IMR-90 (cell line): Measurements from ENCODE around the gene PSMD14. TPM values are rescaled to one million over a fixed set of nuclear protein-coding genes. Genes with fewer than 3 reads are reported as not detected.

Experiments
- ATAC-seq: fragments of 200-7000 bp; cut with Tn5 transposase; 2 replicates; pipeline ENCODE4 v1.9.1; 2020; ENCODE audit warnings: low read depth, mild to moderate bottlenecking, moderate library complexity
- BruUV-seq: library from RNA; stranded (reverse); fragments of 400-500 nt; replicated peaks from 2 replicates; lab custom pipeline; 2021; lab: Mats Ljungman, UMichigan
- CTCF ChIA-PET: fragments of 300-600 bp; formaldehyde crosslinking; extraction: SDS; loops from one replicate; lab custom pipeline; 2021; ENCODE audit warnings: antibody characterized with exemption; lab: Yijun Ruan, JAX
- POLR2A ChIA-PET: fragments of 300-600 bp; sonication (Branson Sonifier 250); formaldehyde crosslinking; loops from one replicate; lab custom pipeline; 2022; ENCODE audit warnings: antibody characterized with exemption; ENCODE audit not compliant: unreplicated experiment; lab: Charles Lee
- DNase-seq: peaks from one replicate; pipeline ENCODE4 v3.0.0; 2013
- H2AFZ ChIP-seq: replicated peaks from 2 replicates; pipeline ENCODE3; 2013; ENCODE audit warnings: low read length, mild to moderate bottlenecking; ENCODE audit not compliant: poor library complexity
- H2AK5ac ChIP-seq: 2 replicates; pipeline ENCODE4 v1.6.1; 2013; ENCODE audit warnings: low read depth, low read length, inconsistent platforms
- H2AK9ac ChIP-seq: replicated peaks from 2 replicates; pipeline ENCODE3; 2013; ENCODE audit warnings: mild to moderate bottlenecking, low read depth, low read length, moderate library complexity; ENCODE audit not compliant: poor library complexity
- H2BK120ac ChIP-seq: 2 replicates; pipeline ENCODE4 v1.6.1; 2013; ENCODE audit warnings: low read depth, low read length, inconsistent platforms
- H2BK15ac ChIP-seq: 3 replicates; pipeline ENCODE4 v1.6.1; 2013; ENCODE audit warnings: low read depth, low read length, inconsistent platforms
- H2BK20ac ChIP-seq: 2 replicates; pipeline ENCODE4 v1.6.1; 2013; ENCODE audit warnings: low read depth, mild to moderate bottlenecking, inconsistent platforms, low read length, moderate library complexity
- H2BK5ac ChIP-seq: 2 replicates; pipeline ENCODE4 v1.6.1; 2013; ENCODE audit warnings: mild to moderate bottlenecking, low read depth, low read length, inconsistent platforms; ENCODE audit not compliant: poor library complexity, severe bottlenecking
- H3K14ac ChIP-seq: replicated peaks from 2 replicates; pipeline ENCODE4 v1.6.1; 2013; ENCODE audit warnings: low read depth, low read length, inconsistent platforms
- H3K18ac ChIP-seq: 2 replicates; pipeline ENCODE4 v1.6.1; 2013; ENCODE audit warnings: low read depth, low read length, control low read depth
- H3K23ac ChIP-seq: 2 replicates; pipeline ENCODE4 v1.6.1; 2013; ENCODE audit warnings: low read depth, low read length, inconsistent platforms
- H3K27ac ChIP-seq: 2 replicates; pipeline ENCODE4 v1.5.1; 2013; ENCODE audit warnings: mild to moderate bottlenecking, control low read depth, low read length; ENCODE audit not compliant: insufficient read depth
- H3K27me3 ChIP-seq: 2 replicates; pipeline ENCODE4 v1.6.1; 2013; ENCODE audit warnings: low read length; ENCODE audit not compliant: control insufficient read depth, insufficient read depth
- H3K36me3 ChIP-seq: 2 replicates; pipeline ENCODE4 v1.6.1; 2013; ENCODE audit warnings: low read length, mixed read lengths; ENCODE audit not compliant: control insufficient read depth, insufficient read depth
- H3K4ac ChIP-seq: 2 replicates; pipeline ENCODE4 v1.6.1; 2013; ENCODE audit warnings: low read depth, low read length, inconsistent platforms
- H3K4me1 ChIP-seq: 2 replicates; pipeline ENCODE4 v1.6.1; 2013; ENCODE audit warnings: low read length, mixed read lengths; ENCODE audit not compliant: control insufficient read depth, insufficient read depth
- H3K4me2 ChIP-seq: 2 replicates; pipeline ENCODE4 v1.6.1; 2013; ENCODE audit warnings: low read depth, mild to moderate bottlenecking, control low read depth, low read length, moderate library complexity
- H3K4me3 ChIP-seq: 2 replicates; pipeline ENCODE4 v1.5.1; 2013; ENCODE audit warnings: low read depth, mild to moderate bottlenecking, control low read depth, low read length, moderate library complexity; ENCODE audit not compliant: insufficient read depth
- H3K56ac ChIP-seq: 2 replicates; pipeline ENCODE4 v1.6.1; 2013; ENCODE audit warnings: low read length, inconsistent platforms; ENCODE audit not compliant: insufficient read depth; ENCODE audit errors: extremely low read depth
- H3K79me1 ChIP-seq, 2 experiments: 2 replicates each; pipeline ENCODE4 v1.6.1; 2013; ENCODE audit warnings: low read length in 2 of 2, inconsistent platforms in 1 of 2, low read depth in 1 of 2
- H3K9ac ChIP-seq: 2 replicates; pipeline ENCODE4 v1.6.1; 2013; ENCODE audit warnings: low read depth, low read length, control low read depth
- H3K9me1 ChIP-seq: 2 replicates; pipeline ENCODE4 v1.6.1; 2013; ENCODE audit warnings: low read length, inconsistent platforms; ENCODE audit not compliant: insufficient read depth
- H3K9me3 ChIP-seq: 2 replicates; pipeline ENCODE4 v1.6.1; 2013; ENCODE audit warnings: low read length; ENCODE audit not compliant: control insufficient read depth, insufficient read depth
- H4K20me1 ChIP-seq: 2 replicates; pipeline ENCODE4 v1.6.1; 2013; ENCODE audit warnings: low read length, inconsistent platforms; ENCODE audit not compliant: insufficient read depth
- H4K5ac ChIP-seq: 2 replicates; pipeline ENCODE4 v1.6.1; 2013; ENCODE audit warnings: mild to moderate bottlenecking, low read depth, low read length, control low read depth
- H4K8ac ChIP-seq, 2 experiments: 2 replicates each; pipeline ENCODE4 v1.6.1; 2013; ENCODE audit warnings: low read depth in 2 of 2, low read length in 2 of 2, control low read depth in 1 of 2, inconsistent platforms in 1 of 2
- H4K91ac ChIP-seq: 2 replicates; pipeline ENCODE4 v1.6.1; 2013; ENCODE audit warnings: low read depth, low read length, inconsistent platforms; ENCODE audit not compliant: insufficient read depth
- BHLHE40 ChIP-seq: fragments of 150-350 bp; IDR thresholded peaks from 2 replicates; pipeline ENCODE4 v1.6.1; 2016; ENCODE audit warnings: mild to moderate bottlenecking, low read depth, low read length
- CEBPB ChIP-seq: IDR thresholded peaks from 2 replicates; pipeline ENCODE4 v1.6.1; 2012; ENCODE audit warnings: low read depth, low read length, improper control_type of control experiment
- CHD1 ChIP-seq: IDR thresholded peaks from 2 replicates; pipeline ENCODE4 v1.6.1; 2012; ENCODE audit warnings: low read depth, low read length, improper control_type of control experiment
- FOS ChIP-seq: fragments of 150-350 bp; IDR thresholded peaks from 2 replicates; pipeline ENCODE4 v1.6.1; 2016; ENCODE audit warnings: low read depth, low read length
- MAFK ChIP-seq: IDR thresholded peaks from 2 replicates; pipeline ENCODE4 v1.6.1; 2012; ENCODE audit warnings: low read depth, low read length, improper control_type of control experiment
- MAZ ChIP-seq: IDR thresholded peaks from 2 replicates; pipeline ENCODE4 v1.6.1; 2012; ENCODE audit warnings: low read depth, mild to moderate bottlenecking, low read length, improper control_type of control experiment, moderate library complexity, borderline replicate concordance
- MXI1 ChIP-seq: IDR thresholded peaks from 2 replicates; pipeline ENCODE4 v1.6.1; 2012; ENCODE audit warnings: low read depth, mild to moderate bottlenecking, low read length, moderate library complexity, borderline replicate concordance
- NFE2L2 ChIP-seq: fragments of 150-350 bp; IDR thresholded peaks from 2 replicates; pipeline ENCODE4 v1.6.1; 2016; ENCODE audit warnings: low read depth, mild to moderate bottlenecking, low read length
- POLR2A ChIP-seq: IDR thresholded peaks from 2 replicates; pipeline ENCODE4 v1.6.1; 2012; ENCODE audit warnings: mild to moderate bottlenecking, low read depth, low read length
- RAD21 ChIP-seq: IDR thresholded peaks from 2 replicates; pipeline ENCODE4 v1.6.1; 2012; ENCODE audit warnings: low read length, improper control_type of control experiment
- RCOR1 ChIP-seq: IDR thresholded peaks from 2 replicates; pipeline ENCODE4 v1.6.1; 2012; ENCODE audit warnings: mild to moderate bottlenecking, low read length, improper control_type of control experiment; ENCODE audit not compliant: insufficient replicate concordance
- RFX5 ChIP-seq: IDR thresholded peaks from 2 replicates; pipeline ENCODE4 v1.8.0; 2012; ENCODE audit warnings: low read depth, mild to moderate bottlenecking, low read length, moderate library complexity
- SMC3 ChIP-seq: fragments of 150-350 bp; IDR thresholded peaks from 2 replicates; pipeline ENCODE4 v1.6.1; 2016; ENCODE audit warnings: low read depth, mild to moderate bottlenecking, antibody characterized with exemption, low read length, moderate library complexity
- WGBS, 2 experiments: methylation state at CpG; one replicate each; pipeline versions ENCODE4 v1.1.5 to v1.1.7; 2013; ENCODE audit warnings: missing lambda C conversion rate in 2 of 2; ENCODE audit not compliant: insufficient read length in 1 of 2; ENCODE audit errors: extremely low coverage in 2 of 2; 5-methylcytosine and 5-hydroxymethylcytosine counted together
- dilution Hi-C: fragments of 300-500 bp; cut with HindIII; formaldehyde crosslinking; loops from one replicate; pipeline ENCODE4 v1.14.3; 2018; ENCODE audit warnings: low sequenced_read_pairs; ENCODE audit not compliant: unreplicated experiment
- in situ Hi-C: fragments of 300-500 bp; cut with MboI; formaldehyde crosslinking; loops from 3 replicates; pipeline ENCODE4 v1.14.3; 2019; ENCODE audit warnings: low sequenced_read_pairs, inconsistent platforms, mixed read lengths
- intact Hi-C: fragments of 100-400 bp; cut with micrococcal nuclease; formaldehyde crosslinking; loops from 2 replicates; pipeline ENCODE4 v1.10.0; 2022
- polyA plus RNA-seq, 3 experiments: library from polyadenylated mRNA; depleted of rRNA; stranded (reverse); fragments of >200 nt; gene quantifications; 2 replicates each; pipeline ENCODE4 v1.2.3, GENCODE V29; 2012; ENCODE audit warnings: low replicate concordance in 1 of 3
- total RNA-seq: library from RNA; depleted of rRNA; stranded (reverse); fragments of >200 nt; gene quantifications from 2 replicates; pipeline ENCODE4 v1.2.3, GENCODE V29; 2012
- TF ChIP-seq, protein P1 (sequence below): conservative IDR thresholded peaks from 2 replicates; pipeline ENCODE4 v1.5.1; 2012; ENCODE audit warnings: mild to moderate bottlenecking, low read depth, low read length, improper control_type of control experiment
- TF ChIP-seq, protein P2 (sequence below): fragments of 150-350 bp; IDR thresholded peaks from 2 replicates; pipeline ENCODE4 v1.6.1; 2016; ENCODE audit warnings: low read depth, mild to moderate bottlenecking, low read length, moderate library complexity, borderline replicate concordance
- TF ChIP-seq, protein P3 (sequence below): fragments of 150-350 bp; IDR thresholded peaks from 2 replicates; pipeline ENCODE4 v1.6.1; 2017; ENCODE audit warnings: mild to moderate bottlenecking, antibody characterized with exemption, low read length, low read depth

PSMD14 gene
- total and polyA plus RNA-seq, 2 of the 4 experiments (the other 2 are of a cell fraction), result 59.3 to 110 TPM

DNA sequence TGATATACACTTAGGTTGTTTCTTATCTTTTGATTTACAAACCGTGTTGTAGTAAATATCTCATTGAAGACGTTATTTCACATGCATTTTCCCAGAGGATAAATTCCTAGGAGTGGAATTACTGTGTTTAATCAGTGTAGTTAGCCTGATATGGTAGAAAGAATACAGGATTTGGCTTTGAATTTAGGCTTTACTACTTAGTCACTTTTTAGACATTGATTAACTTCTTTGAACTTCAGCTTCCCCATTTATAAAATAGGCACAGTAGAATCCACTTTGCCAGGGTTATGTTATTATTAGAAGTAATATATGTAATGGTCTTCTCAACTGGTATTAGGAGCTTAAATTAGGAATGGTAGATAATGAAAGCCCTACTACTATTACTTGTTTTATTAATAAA, 27.4 kb downstream of the PSMD14 start:
- DNase-seq (no peak), ATAC-seq (no peak)
- BruUV-seq, result no TSS peak
- Histone ChIP-seq H2AFZ (no peak overlapping the region), H3K4ac (no peak overlapping the region), H3K4me2 (no peak overlapping the region), H3K9ac (no peak overlapping the region), H3K36me3 (peaks cover 3% of the 10 kb centered on the region; the same call in 1 of the 2 replicates), H3K4me3 (no peak overlapping the region), H4K5ac (no peak overlapping the region), H3K18ac (no peak overlapping the region), H3K23ac (no peak overlapping the region), H3K79me1 (peaks cover 12 to 20% of the 10 kb centered on the region in 2 experiments), H3K27me3 (no peaks in the 10 kb centered on the region), H4K91ac (no peak overlapping the region), H3K27ac (no peak overlapping the region), H2AK9ac (no peak overlapping the region), H2BK15ac (no peak overlapping the region), H3K14ac (no peak overlapping the region), H2BK20ac (no peak overlapping the region), H3K9me1 (no peaks in the 10 kb centered on the region), H4K20me1 (peaks cover 3% of the 10 kb centered on the region; the same call in 1 of the 2 replicates), H3K56ac (no peak overlapping the region), H2AK5ac (no peak overlapping the region), H4K8ac (no peak overlapping the region), H3K9me3 (no peaks in the 10 kb centered on the region), H2BK5ac (no peak overlapping the region), H3K4me1 (peaks cover 2% of the 10 kb centered on the region; the same call in 1 of the 2 replicates), H2BK120ac (no peak overlapping the region)
- no CpG with 5 or more reads among the region's 2 CpGs for WGBS, 2 experiments
- ChIA-PET CTCF (no interaction called here), POLR2A (no interaction called here)
- intact Hi-C loops, result no loop called here
- dilution Hi-C loops, result no loop called here
- in situ Hi-C loops, result no loop called here
- TF ChIP-seq POLR2A (no peak), RFX5 (no peak), RAD21 (no peak), NFE2L2 (no peak), FOS (no peak), RCOR1 (no peak), SMC3 (no peak), CHD1 (no peak), BHLHE40 (no peak), MXI1 (no peak), CEBPB (no peak), MAFK (no peak), MAZ (no peak)
- TF ChIP-seq, protein P1, sequence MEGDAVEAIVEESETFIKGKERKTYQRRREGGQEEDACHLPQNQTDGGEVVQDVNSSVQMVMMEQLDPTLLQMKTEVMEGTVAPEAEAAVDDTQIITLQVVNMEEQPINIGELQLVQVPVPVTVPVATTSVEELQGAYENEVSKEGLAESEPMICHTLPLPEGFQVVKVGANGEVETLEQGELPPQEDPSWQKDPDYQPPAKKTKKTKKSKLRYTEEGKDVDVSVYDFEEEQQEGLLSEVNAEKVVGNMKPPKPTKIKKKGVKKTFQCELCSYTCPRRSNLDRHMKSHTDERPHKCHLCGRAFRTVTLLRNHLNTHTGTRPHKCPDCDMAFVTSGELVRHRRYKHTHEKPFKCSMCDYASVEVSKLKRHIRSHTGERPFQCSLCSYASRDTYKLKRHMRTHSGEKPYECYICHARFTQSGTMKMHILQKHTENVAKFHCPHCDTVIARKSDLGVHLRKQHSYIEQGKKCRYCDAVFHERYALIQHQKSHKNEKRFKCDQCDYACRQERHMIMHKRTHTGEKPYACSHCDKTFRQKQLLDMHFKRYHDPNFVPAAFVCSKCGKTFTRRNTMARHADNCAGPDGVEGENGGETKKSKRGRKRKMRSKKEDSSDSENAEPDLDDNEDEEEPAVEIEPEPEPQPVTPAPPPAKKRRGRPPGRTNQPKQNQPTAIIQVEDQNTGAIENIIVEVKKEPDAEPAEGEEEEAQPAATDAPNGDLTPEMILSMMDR, result no peak
- TF ChIP-seq, protein P2, sequence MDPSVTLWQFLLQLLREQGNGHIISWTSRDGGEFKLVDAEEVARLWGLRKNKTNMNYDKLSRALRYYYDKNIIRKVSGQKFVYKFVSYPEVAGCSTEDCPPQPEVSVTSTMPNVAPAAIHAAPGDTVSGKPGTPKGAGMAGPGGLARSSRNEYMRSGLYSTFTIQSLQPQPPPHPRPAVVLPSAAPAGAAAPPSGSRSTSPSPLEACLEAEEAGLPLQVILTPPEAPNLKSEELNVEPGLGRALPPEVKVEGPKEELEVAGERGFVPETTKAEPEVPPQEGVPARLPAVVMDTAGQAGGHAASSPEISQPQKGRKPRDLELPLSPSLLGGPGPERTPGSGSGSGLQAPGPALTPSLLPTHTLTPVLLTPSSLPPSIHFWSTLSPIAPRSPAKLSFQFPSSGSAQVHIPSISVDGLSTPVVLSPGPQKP, result no peak
- TF ChIP-seq, protein P3, sequence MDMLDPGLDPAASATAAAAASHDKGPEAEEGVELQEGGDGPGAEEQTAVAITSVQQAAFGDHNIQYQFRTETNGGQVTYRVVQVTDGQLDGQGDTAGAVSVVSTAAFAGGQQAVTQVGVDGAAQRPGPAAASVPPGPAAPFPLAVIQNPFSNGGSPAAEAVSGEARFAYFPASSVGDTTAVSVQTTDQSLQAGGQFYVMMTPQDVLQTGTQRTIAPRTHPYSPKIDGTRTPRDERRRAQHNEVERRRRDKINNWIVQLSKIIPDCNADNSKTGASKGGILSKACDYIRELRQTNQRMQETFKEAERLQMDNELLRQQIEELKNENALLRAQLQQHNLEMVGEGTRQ, result no peak
